Measurements from ENCODE around the gene AP2S1.

AP2S1 gene

DNA sequence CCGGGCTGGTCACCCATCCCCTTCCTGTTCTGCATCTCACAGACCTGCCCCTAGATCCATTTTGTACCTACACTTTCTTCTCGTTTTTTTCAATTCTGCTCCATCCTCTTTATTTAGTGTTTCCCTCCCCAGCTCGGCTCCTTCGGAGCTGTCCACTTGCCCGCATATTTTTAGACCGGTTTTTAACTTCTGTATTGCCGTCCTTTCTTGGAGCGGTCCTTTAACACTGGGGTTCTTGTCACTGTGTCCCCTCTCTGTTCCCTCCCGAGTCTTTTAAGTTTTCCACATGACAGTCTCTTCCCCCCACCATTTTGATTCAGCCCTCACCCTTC, 11.8 kb upstream of the AP2S1 start:
- DNase-seq (ENCODE audit: low read depth, low spot score), result no peak
- peak overlapping the region; percentile 90 for H3K4me3 ChIP-seq (ENCODE audit: low read depth, low read length)
- TF ChIP-seq, protein P1, sequence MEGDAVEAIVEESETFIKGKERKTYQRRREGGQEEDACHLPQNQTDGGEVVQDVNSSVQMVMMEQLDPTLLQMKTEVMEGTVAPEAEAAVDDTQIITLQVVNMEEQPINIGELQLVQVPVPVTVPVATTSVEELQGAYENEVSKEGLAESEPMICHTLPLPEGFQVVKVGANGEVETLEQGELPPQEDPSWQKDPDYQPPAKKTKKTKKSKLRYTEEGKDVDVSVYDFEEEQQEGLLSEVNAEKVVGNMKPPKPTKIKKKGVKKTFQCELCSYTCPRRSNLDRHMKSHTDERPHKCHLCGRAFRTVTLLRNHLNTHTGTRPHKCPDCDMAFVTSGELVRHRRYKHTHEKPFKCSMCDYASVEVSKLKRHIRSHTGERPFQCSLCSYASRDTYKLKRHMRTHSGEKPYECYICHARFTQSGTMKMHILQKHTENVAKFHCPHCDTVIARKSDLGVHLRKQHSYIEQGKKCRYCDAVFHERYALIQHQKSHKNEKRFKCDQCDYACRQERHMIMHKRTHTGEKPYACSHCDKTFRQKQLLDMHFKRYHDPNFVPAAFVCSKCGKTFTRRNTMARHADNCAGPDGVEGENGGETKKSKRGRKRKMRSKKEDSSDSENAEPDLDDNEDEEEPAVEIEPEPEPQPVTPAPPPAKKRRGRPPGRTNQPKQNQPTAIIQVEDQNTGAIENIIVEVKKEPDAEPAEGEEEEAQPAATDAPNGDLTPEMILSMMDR (IDR thresholded peaks at IDR 0.05; ENCODE audit: insufficient read depth, low read length, missing control alignments), result no peak
- CTCF ChIA-PET, result interaction anchor here (0.9 to 4.0 kb wide), 6 partner anchors 17 to 151 kb away, joined by 3 to 34 read pairs (median 6); no protein-coding TSS in a partner anchor
- POLR2A ChIA-PET, result interaction anchor here (1.3 to 1.7 kb wide), 2 partner anchors 74 to 98 kb away, joined by 3 read pairs; partner anchors contain the start of gene SLC1A5

DNA sequence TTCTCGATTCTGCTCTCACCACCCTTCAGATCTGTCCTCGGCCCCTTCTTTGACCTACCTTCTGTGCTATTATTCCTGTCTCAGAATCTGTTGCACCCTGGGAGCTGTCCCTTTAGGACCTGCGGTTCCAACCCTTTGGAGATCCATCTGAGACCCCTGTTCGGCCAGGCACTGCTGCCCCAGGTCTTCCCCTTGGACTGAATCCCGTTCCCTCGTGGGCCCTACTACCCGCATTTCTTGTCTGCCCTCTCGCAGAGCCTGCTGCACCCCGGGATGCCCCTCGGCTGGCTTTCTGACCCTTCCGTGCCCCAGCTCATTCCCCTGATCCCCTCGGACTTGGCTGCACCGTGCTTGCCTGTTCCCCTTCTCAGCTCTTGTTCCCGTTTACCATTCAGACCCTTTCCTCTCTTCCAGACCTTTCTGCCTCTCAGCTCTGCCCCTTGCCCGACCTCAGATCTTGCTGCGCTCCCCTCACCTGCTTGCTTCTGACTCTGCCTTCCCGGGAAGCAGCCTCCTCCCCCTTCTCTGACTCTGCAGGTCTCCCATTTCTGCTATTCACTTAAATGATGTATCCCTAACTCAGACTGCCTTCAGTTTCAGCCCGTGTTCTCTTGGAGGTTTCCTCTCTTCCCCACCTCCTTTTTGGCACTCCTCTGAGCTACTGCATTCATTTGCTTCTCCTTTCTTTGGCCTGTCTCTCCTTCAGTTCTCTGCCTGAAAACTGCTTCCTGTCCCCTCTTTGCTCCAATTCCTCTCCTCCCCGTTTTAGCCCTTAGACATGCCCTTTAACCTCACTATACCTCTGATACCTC, 11.3 kb upstream of the AP2S1 start:
- peak overlapping the region; percentile 90 for H3K4me3 ChIP-seq (ENCODE audit: low read depth, low read length)
- ChIA-PET POLR2A (interaction anchor here (1.1 to 1.7 kb wide), 4 partner anchors 73 to 114 kb away, joined by 3 to 10 read pairs (median 3); partner anchors contain the start of gene SLC1A5), CTCF (interaction anchor here (0.9 to 4.0 kb wide), 6 partner anchors 17 to 151 kb away, joined by 3 to 34 read pairs (median 6); no protein-coding TSS in a partner anchor)
- TF ChIP-seq, protein P1 (IDR thresholded peaks at IDR 0.05; ENCODE audit: insufficient read depth, low read length, missing control alignments), result no peak
- DNase-seq (ENCODE audit: low read depth, low spot score), result no peak

DNA sequence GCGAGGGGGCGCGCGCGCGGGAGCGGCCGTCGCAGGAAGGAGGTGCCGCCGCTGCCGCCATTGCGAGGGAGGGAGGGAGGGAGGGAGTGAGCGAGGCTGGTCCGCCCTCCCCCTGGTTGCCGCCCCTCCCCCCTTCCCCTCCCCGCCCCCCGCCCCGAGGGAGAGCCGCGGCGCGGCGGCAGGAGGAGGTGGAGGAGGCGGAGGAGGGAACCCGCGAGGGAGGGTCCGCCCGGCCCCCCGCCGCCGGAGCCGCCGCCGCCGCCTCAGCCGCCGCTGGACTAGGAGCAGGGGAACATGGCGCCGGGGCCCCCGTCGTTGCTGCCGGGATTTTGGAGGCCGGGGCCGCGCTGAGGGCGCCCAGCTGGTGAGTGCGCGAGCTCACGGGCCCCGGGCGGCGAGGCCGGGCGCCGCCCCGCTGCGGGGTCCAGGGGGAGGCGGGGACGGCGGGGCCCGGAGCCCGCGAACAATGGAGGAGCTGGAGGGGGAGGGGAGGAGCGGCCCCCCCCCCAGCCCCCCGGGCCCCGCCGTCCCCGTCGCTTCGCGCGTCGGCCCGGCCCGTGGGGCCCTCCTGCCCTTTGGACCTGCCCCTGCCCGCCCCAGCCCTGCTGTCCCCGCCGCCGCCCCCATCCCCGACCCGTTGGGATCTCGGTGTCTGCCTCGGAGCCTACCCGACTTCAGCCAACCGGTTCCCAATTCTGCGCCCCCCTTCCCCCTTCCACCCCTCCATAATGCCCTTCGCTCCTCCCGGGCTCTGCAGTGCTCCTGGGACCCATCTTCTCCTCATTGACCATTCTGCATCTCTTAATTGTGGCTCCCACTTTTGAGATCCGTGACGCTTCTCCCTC, 10.4 kb upstream of the AP2S1 start, which contains the start of gene ARHGAP35:
Gene ARHGAP35 (plus strand): TSS at position 152 of the 845 bp plus-strand sequence. CDS start 57,679 bp downstream, outside the sequence.
- CTCF ChIA-PET, result interaction anchor here (0.9 to 4.0 kb wide), 3 partner anchors 119 to 152 kb away, joined by 5 to 34 read pairs (median 14); no protein-coding TSS in a partner anchor
- TF ChIP-seq, protein P1 (IDR thresholded peaks at IDR 0.05; ENCODE audit: insufficient read depth, low read length, missing control alignments), result no peak
- H3K4me3 ChIP-seq (ENCODE audit: low read depth, low read length), result peak within 1 kb of the TSS; percentile 90
- DNase-seq (ENCODE audit: low read depth, low spot score), result no peak
- POLR2A ChIA-PET, result interaction anchor here (1.0 to 1.7 kb wide), 7 partner anchors 10 to 115 kb away, joined by 3 to 10 read pairs (median 3); partner anchors contain the start of genes AP2S1 and SLC1A5

DNA sequence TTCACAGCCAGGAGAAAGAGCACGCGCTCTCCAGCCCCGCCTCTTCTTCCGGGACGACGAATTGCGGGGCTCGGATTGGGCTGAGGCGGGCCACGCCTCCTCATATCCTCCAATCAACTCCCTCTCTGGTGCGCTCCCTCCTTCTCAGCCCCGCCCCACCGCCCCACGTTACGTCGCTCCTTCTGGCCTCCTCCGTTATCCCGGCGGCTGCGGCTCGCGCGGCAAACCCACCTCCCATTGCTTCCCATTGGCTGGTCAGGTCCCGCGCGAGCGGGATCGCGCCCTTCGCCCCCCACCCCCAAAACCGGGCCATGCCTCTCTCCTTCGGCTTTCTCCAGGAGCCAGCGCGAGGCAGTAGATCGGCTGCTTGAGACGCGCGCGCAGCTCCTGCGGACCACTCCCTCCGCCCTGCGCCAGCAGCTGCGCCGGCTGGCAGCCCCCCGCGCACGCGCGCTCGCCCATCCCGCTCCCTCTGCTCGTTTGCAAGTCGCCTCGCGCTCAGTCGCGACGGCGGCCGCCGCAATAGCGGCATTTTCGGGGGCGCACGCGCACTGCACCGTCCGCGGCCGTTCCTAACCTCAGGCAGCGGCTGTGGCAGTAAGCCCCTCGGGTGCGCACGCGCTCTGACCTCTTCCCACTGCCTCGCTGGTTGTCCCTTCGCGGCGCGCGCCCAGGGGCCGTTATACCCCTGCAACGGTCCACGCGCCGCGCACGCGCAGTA, 9.6 kb upstream of the AP2S1 start:
- POLR2A ChIA-PET, result interaction anchor here (0.6 to 1.3 kb wide), 6 partner anchors 9 to 132 kb away, joined by 3 to 6 read pairs (median 4); partner anchors contain the start of gene AP2S1

DNA sequence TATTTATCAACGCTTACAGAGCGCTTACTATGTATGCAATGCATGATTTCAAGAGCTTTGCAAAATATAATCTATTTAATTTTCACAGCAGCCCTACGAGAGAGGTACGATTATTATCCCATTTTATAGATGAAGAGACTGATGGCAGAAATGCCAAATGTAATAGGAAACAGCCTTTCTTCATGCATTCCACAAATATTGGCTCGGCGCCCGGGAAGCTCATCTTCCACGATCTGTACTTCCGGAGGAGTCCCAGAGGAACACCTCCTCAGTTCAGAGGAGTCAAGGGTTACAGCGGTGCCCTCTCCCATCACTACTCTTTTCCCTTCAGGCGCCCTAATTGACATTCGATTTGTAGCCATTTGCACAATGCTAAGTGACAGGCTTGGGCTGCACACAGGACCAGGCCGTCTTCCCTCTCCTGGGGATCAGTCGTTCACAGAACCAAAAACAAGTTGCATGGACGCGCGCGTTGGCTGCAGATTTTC, 9.0 kb upstream of the AP2S1 start:
- TF ChIP-seq, protein P1 (IDR thresholded peaks at IDR 0.05; ENCODE audit: insufficient read depth, low read length, missing control alignments), result no peak
- H3K4me3 ChIP-seq (ENCODE audit: low read depth, low read length), result peak overlapping the region; percentile 57
- no peak for DNase-seq (ENCODE audit: low read depth, low spot score)
- ChIA-PET CTCF (interaction anchor here (0.8 to 7.0 kb wide), 5 partner anchors 19 to 172 kb away, joined by 3 to 138 read pairs (median 3); no protein-coding TSS in a partner anchor), POLR2A (interaction anchor here (0.6 to 1.3 kb wide), 6 partner anchors 9 to 132 kb away, joined by 3 to 6 read pairs (median 4); partner anchors contain the start of gene AP2S1)

More for the DNA sequence above, 9.6 kb upstream of the AP2S1 start:
- TF ChIP-seq, protein P1 (IDR thresholded peaks at IDR 0.05; ENCODE audit: insufficient read depth, low read length, missing control alignments), result no peak
- peak; percentile 90 for DNase-seq (ENCODE audit: low read depth, low spot score)
- H3K4me3 ChIP-seq (ENCODE audit: low read depth, low read length), result peak overlapping the region; percentile 90
- CTCF ChIA-PET, result interaction anchor here (0.9 to 7.0 kb wide), 3 partner anchors 59 to 132 kb away, joined by 3 to 138 read pairs (median 3); no protein-coding TSS in a partner anchor

Data from AG04449 (cell line).